ENCODE measurements around the gene TRIM66.

TRIM66 gene

GRCh38 chr11:8605971-8606563 lies 76.4 kb downstream of the TRIM66 start:
- FAIRE-seq: no peak

GRCh38 chr11:8604078-8604723 lies 78.3 kb downstream of the TRIM66 start:
- no peak for FAIRE-seq

- no peak for FAIRE-seq
Measured at GRCh38 chr11:8603696-8604077, 78.8 kb downstream of the TRIM66 start.

- FAIRE-seq: no peak
Measured at GRCh38 chr11:8601376-8602133, 80.9 kb downstream of the TRIM66 start.

- FAIRE-seq: no peak
Measured at GRCh38 chr11:8598506-8598905, 84.0 kb downstream of the TRIM66 start.

- no peak for FAIRE-seq
Measured at GRCh38 chr11:8597182-8597581, 85.3 kb downstream of the TRIM66 start.

GRCh38 chr11:8596504-8597046 lies 85.9 kb downstream of the TRIM66 start:
- no peak for FAIRE-seq

GRCh38 chr11:8593935-8594909 lies 88.2 kb downstream of the TRIM66 start, which contains the start of gene STK33:
TSS of gene STK33 (minus strand) at chr11:8594228. CDS start at chr11:8474905, 119,323 bp downstream.
- FAIRE-seq: no peak

GRCh38 chr11:8593455-8593854 lies 89.0 kb downstream of the TRIM66 start:
- no peak for FAIRE-seq

- no peak for FAIRE-seq
Measured at GRCh38 chr11:8587915-8588314, 94.5 kb downstream of the TRIM66 start.

- FAIRE-seq: no peak
Measured at GRCh38 chr11:8586805-8587204, 95.7 kb downstream of the TRIM66 start.

- no peak for FAIRE-seq
Measured at GRCh38 chr11:8586184-8586583, 96.3 kb downstream of the TRIM66 start.

GRCh38 chr11:8584511-8584910 lies 98.0 kb downstream of the TRIM66 start:
- FAIRE-seq: no peak

- no peak for FAIRE-seq
Measured at GRCh38 chr11:8584082-8584481, 98.4 kb downstream of the TRIM66 start.

GRCh38 chr11:8581300-8581699 lies 101.2 kb downstream of the TRIM66 start:
- FAIRE-seq: no peak

- FAIRE-seq: no peak
Measured at GRCh38 chr11:8577791-8578581, 104.5 kb downstream of the TRIM66 start.

- no peak for FAIRE-seq
Measured at GRCh38 chr11:8574798-8575197, 107.7 kb downstream of the TRIM66 start.

- FAIRE-seq: no peak
Measured at GRCh38 chr11:8573777-8574176, 108.7 kb downstream of the TRIM66 start.

- no peak for FAIRE-seq
Measured at GRCh38 chr11:8567602-8568198, 114.8 kb downstream of the TRIM66 start.

GRCh38 chr11:8566613-8567210 lies 115.8 kb downstream of the TRIM66 start:
- FAIRE-seq: peak; percentile 96

- no peak for FAIRE-seq
Measured at GRCh38 chr11:8564526-8564925, 117.9 kb downstream of the TRIM66 start.
